ENCODE measurements around the gene DBH. TPM values are rescaled to one million over a fixed set of nuclear protein-coding genes. Genes with fewer than 3 reads are reported as not detected.

The DBH gene
- total RNA-seq, 1 donor from 2014 or later = not detected

GRCh38 chr9:133591116-133591910 is 44.9 kb upstream of the DBH start:
- Histone ChIP-seq H3K4me3 (no peak overlapping the region), H3K27me3 (peaks cover 7% of the 10 kb centered on the region), H3K4me1 (no peaks in the 10 kb centered on the region), H3K27ac (no peak overlapping the region), H3K9me3 (no peaks in the 10 kb centered on the region), H3K36me3 (no peaks in the 10 kb centered on the region)
- DNase-seq (no peak), ATAC-seq (no peak)
- no peak for TF ChIP-seq CTCF (IDR thresholded peaks at IDR 0.05)
- intact Hi-C loops (cut with DNase I) = no loop called here

DNA sequence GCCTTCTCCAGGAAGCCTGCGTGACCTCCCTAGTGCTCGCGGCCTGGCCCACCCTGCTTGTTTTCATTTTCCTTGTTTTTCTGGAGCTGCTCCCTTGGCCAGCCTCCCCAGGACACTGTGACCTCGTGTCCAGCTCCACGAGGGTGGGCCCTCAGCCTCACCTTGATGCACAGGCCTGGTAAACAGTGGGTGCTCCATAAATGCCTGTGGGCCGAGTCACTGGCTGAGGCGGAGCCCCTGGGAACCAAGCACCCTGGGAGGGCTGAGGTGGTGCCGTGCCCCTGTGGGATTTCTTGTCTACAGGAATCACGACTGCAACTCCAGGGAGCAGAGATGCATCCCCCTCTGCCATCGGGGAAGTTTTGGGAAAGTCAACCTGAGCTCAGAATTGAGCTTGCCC is 44.2 kb upstream of the DBH start:
- H3K27me3 ChIP-seq = peaks cover under 1% of the 10 kb centered on the region
- H3K27ac ChIP-seq = no peak overlapping the region
- intact Hi-C loops (cut with DNase I) = no loop called here
- ATAC-seq (no peak), DNase-seq (no peak)
- H3K9me3 ChIP-seq = peaks cover 4% of the 10 kb centered on the region
- no peak for TF ChIP-seq CTCF (IDR thresholded peaks at IDR 0.05)
- H3K4me1 ChIP-seq = no peaks in the 10 kb centered on the region
- H3K4me3 ChIP-seq = no peak overlapping the region
- H3K36me3 ChIP-seq = no peaks in the 10 kb centered on the region

DNA sequence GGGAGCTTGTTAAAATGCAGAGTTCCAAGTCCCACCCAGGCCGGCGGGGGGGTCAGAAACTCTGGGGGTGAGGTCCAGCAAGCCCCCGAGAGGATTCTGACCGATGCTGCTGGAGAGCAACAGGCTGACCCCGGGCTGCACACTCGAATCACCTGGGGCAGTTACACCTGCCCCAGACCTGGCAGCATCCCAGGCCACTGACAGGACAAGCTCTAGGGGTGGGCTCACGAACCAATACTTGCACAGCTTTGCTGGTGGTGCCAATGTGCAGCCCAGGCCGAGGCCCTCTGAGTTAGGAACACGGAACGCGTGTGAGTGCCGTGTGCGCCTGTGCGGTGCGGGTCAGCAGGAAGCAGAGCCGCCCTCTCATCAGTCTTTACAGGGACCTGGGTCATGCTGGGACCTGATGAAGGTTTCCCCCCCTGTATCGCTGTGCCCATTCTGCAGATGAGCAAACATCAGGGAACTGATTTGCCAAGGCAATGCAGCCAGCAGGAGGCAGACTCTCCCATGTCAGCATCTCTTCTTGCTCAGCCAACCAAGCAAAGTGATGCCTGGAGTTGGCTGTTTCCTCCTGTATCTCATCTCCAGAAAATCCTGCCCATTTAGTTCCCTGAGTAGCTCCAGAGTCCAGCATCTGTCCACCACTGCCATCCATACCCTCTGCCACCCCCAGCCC is 43.3 kb upstream of the DBH start:
- no peak overlapping the region for H3K27ac ChIP-seq

DNA sequence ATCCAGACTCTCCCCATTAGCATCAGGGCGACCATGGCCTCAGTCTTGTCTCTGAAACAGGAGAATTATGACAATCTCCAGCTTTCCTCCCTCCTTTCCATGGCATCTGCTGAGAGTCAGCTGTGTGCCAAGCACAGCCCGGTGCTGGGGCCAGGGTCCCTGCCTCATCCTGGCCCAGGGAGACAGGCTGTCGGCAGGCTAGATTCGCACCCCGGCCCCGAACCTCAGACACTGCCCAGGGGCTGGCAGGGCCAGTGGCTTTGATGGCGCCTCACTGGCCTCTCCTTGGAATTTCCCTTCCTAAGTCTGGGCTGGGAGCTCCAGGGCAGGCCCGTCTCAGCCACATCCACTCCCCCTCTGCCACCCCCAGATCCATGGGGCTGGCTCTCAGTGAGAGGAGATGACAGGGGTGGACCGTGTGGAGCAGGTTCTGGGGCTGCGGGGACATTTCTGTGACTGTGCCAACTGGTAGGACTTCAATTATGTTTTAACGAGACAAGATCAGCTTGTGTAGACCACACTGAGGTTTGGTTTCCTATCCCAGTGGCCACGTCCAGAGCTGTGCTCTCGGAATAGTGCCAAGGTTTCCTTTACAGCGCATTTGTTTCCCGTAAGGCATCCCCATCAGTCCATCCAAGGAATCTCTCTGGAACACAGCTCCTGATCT is 42.4 kb upstream of the DBH start:
- no peak for DNase-seq

More for the DNA sequence above, 43.3 kb upstream of the DBH start:
- Histone ChIP-seq H3K4me1 (no peaks in the 10 kb centered on the region), H3K27me3 (no peaks in the 10 kb centered on the region), H3K4me3 (no peak overlapping the region), H3K9me3 (peaks cover 5% of the 10 kb centered on the region), H3K36me3 (no peaks in the 10 kb centered on the region)
- no peak for ATAC-seq
- intact Hi-C loops (cut with DNase I) = no loop called here
- no peak for DNase-seq
- peak; percentile 8 for TF ChIP-seq CTCF (IDR thresholded peaks at IDR 0.05)

GRCh38 chr9:133594310-133594709 is 41.9 kb upstream of the DBH start:
- no peak overlapping the region for H3K27ac ChIP-seq
- peaks cover 8% of the 10 kb centered on the region for H3K9me3 ChIP-seq
- DNase-seq = no peak
- no peak for TF ChIP-seq CTCF (IDR thresholded peaks at IDR 0.05)
- H3K4me1 ChIP-seq = no peaks in the 10 kb centered on the region
- H3K36me3 ChIP-seq = no peaks in the 10 kb centered on the region
- no peak for ATAC-seq
- H3K27me3 ChIP-seq = no peaks in the 10 kb centered on the region
- intact Hi-C loops (cut with DNase I) = no loop called here
- H3K4me3 ChIP-seq = no peak overlapping the region

More for the DNA sequence above, 42.4 kb upstream of the DBH start:
- no peak overlapping the region for H3K27ac ChIP-seq
- H3K4me3 ChIP-seq = no peak overlapping the region
- no peak for ATAC-seq
- H3K9me3 ChIP-seq = peaks cover 8% of the 10 kb centered on the region
- intact Hi-C loops (cut with DNase I) = no loop called here
- TF ChIP-seq CTCF (IDR thresholded peaks at IDR 0.05) = no peak
- H3K27me3 ChIP-seq = no peaks in the 10 kb centered on the region
- H3K36me3 ChIP-seq = no peaks in the 10 kb centered on the region
- no peaks in the 10 kb centered on the region for H3K4me1 ChIP-seq
